NCI-H748 (cell line): ENCODE results near the gene PILRB.
"Not testable (repeated sequence)": the region's sequence is repeated elsewhere in the genome, so short reads cannot be mapped to it uniquely, and the experiment has no call there.

Experiments used
- DNase-seq: peaks from one replicate; lab custom pipeline; 2025; ENCODE audit not compliant: unreplicated experiment; lab: John Stamatoyannopoulos, UW

Gene PILRB

DNA sequence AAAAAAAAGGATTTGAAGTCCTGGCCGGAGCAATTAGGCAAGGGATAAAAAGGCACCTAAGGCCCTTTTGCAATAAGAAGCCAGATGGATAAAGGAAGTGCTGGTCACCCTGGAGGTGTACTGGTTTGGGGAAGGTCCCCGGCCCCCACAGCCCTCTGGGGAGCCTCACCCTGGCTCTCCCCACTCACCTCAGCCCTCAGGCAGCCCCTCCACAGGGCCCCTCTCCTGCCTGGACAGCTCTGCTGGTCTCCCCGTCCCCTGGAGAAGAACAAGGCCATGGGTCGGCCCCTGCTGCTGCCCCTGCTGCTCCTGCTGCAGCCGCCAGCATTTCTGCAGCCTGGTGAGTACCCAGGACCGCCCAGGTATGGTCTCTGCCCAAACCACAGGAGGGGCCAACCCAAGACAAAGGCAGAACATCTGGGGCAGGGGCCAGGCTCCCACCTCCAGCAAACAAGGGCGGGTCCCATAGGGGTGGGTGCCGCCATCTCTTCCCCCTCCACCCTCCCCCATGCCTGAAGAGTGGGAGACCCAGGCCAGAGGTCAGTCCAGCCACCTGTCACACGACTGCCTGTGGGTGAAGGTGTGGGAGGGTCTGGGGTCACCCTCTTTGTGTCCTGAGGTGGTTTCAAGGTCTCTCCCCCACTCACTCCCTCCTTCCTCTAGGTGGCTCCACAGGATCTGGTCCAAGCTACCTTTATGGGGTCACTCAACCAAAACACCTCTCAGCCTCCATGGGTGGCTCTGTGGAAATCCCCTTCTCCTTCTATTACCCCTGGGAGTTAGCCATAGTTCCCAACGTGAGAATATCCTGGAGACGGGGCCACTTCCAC is at the start of gene PILRB:
Gene PILRB, plus strand, starts transcription at position 91 of the 830 bp plus-strand sequence. Its CDS starts 186 bp downstream, at position 277.
- DNase-seq: no peak

DNA sequence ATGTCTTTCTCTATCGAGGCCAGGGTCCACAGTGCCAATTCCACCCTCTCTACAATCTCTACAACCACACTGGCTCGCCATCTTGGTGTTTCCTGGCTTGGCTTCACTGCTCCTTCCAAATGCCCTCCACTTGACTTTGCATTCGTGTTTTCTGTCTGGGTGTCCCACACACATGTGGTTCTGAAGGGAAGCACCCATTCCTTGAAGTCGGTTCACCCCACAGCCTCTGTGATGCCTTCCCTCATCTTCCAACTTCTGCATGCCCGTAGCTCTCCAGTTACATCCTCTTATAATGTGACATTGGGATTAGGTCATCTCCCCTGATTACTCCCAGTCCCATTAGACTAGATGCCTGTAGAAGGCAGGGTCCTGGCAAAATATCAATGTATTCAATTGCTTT is 39.6 kb upstream of the PILRB start:
- DNase-seq: not testable (repeated sequence)

DNA sequence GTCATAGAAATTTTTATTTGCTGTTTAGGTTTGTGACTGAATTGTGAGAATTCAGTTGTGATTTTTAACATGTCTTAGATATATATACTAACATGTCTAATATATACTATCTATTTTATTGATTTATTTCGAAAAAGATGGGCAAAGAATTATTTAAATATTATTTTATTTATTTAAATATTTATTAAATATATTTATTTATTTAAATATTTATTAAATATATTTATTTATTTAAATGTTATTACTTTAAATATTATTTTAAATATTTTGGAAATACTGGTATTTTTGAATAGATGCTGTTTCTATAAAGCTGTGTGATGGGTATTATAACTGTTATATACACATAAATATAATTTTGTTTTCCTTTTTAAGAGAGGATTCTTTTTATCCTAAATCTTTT is 36.3 kb upstream of the PILRB start:
- DNase-seq: not testable (repeated sequence)

DNA sequence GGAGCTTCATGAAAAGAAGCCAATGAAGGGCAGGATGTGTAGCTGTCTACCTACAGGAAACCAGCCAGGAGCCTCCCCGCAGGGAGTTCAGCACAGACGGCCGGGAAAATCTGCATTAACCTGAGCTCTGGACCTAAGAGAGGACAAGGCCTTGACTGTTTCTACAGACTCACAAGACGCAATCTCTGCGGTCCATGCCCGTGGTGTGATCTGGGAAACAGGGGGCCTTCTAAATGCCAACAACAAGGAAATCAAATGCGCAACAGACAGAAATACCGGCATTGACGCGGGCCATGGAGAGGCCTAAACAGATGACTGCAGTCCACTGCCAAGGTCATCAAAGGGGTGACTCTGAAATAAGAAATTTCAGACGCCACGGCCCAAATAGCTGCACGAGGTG is 33.7 kb upstream of the PILRB start:
- DNase-seq: not testable (repeated sequence)

DNA sequence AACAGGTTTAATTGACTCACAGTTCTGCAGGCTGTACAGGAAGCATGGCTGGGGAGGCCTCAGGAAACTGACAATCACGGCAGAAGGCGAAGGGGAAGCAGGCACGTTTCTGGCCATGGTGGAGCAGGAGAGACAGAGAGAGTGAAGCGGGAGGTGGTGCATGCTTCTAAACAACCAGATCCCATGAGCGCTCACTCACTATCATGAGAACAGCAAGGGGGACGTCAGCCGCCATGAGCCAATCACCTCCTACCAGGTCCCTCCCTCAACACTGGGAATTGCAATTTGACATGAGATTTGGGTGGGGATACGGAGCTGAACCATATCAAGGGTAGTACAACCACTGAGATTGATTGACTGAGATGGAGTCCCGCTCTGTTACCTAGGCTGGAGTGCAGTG is 32.2 kb upstream of the PILRB start:
- DNase-seq: not testable (repeated sequence)

DNA sequence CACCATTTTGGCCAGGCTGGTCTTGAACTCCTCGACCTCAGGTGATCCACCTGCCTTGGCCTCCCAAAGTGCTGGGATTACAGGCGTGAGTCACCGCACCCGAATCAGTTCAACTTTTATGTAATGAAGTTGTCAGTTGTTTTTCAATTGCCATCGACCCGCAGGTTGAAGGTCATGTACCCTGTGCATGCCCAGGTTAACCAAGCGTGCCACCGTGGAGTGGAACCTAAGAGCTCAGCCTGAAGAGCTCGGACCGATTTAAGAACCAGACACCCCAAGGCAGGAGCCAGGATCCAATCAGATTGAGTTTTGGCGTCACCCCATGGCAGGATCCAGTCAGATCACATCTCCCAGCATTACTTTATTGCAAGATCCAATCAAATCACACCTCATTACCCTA is 31.0 kb upstream of the PILRB start:
- DNase-seq: not testable (repeated sequence)

DNA sequence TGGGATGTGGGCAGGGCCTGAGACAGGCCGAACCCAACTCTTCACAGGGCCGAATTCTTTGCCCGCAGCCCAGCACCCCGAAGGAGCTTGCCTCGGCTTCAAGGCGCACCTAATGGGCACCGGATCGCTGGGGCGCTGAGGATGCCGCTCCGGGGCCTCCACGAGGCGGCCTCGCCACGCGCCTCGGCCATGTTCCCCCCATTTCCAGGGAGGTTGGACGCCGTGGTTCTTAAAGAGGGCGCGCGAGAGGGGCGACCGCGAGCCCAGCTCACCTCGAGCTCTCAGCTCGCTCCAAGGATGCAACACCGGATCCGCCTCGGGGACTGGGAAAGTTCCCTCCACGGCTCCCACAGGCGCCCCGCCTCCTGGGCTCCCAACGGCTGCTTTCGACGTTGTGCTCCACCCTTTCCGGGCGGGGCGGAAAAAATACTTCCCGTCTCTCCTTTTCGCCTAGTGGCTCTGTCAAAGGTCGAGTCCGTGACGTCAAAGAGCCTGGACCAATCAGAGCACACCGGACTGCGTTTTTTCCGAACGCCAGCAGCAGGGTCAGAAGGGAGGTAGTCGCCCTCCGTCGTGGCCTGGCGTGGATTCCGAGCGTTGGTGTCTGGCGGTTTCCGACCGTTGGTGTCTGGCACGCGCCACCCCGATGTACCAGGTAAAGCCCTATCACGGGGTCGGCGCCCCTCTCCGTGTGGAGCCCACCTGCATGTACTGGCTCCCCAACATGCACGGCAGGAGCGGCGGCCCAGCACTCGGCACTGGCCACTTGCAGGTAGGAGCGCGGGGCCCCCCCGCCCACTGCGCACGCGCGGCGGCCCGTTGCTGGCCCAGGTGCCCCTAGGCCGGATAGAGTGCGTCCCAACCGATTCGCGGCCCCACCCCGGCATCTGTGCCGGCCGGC is 22.1 kb upstream of the PILRB start:
- DNase-seq: peak; percentile 95

DNA sequence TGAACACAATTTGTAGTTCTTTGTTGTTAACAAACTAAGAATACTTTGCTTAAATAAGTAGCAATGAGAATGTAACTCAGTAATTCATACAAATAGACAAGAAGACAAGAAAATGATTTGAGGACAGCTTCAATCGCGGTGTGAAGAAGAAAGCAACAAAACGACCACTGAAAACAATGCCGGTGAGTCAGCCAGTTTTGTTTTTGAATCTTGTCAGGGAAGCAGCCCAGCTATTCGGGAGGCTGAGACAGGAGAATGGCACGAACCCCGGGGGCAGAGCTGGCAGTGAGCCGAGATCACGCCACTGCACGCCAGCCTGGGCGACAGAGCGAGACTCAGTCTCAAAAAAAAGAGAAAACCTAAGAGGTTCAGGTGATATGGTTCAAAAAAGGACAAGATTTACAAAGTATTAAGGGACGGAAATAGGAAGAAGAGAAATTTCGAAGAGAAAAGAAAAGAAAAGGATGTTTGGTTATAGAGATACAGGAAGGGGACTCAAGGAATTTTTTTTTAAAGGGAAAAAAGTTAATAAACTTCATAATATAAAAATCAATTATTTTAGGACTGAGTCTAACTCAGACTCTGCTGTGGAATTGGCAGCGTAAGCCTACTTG is 19.7 kb upstream of the PILRB start:
- not testable (repeated sequence) for DNase-seq

DNA sequence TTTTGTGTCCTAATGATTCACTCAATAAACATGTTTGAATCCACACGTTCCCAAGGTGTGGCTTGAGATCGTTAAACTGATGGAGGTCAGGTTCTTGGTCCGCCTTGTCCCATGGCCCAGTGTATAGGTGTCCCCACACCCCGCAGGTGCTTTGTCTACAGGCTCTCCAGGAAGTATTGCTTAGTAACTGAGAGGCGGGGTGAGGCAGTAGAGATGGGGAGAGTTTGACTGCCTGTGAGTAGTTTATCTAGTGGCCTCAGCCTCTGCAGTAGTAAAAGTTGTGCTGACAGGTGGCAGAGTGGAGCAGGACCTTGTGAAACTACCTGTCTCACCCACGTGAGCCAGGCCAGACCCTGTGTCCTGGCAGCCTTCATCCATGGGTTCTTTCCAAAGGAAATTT is 16.6 kb upstream of the PILRB start:
- DNase-seq: not testable (repeated sequence)

DNA sequence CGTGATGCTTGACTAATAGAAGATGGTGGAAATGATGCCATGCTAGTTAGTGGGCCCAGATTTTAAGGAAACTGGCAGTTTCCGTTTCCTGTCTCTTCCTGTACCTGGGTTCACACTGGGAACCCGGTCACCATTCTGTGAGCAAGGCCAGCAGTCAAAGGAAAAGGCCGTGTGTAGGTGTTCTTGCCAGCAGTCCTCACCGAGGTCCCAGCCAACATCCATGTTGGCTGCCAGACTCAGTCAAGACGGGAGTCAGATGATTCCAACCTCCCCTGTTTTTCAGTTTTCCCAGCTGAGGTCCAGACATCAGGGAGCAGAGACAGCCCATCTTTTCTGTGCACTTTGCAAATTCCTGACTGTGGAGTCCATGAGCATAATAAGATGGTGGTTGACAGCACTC is 15.2 kb upstream of the PILRB start:
- no peak for DNase-seq

DNA sequence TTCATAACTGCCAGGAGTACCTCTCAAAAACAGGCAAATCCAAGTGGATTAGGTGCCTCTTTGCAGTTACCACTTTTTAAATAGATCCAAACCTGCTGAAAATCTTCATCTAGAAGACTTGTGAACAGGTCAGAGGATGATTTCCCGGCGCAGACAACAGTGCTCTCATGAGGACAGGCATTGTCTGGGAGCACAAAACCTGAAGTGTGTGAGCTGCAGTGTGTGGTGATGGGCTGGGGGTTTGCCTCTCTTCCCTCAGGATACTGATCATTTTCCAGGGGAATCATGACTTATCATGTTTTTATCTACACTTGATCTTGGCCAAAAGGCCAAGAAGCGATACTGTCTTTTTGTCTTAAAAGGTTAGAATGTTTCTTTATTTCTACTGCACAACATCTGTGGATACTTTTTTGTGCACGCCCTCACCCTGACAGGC is 13.8 kb upstream of the PILRB start:
- not testable (repeated sequence) for DNase-seq

DNA sequence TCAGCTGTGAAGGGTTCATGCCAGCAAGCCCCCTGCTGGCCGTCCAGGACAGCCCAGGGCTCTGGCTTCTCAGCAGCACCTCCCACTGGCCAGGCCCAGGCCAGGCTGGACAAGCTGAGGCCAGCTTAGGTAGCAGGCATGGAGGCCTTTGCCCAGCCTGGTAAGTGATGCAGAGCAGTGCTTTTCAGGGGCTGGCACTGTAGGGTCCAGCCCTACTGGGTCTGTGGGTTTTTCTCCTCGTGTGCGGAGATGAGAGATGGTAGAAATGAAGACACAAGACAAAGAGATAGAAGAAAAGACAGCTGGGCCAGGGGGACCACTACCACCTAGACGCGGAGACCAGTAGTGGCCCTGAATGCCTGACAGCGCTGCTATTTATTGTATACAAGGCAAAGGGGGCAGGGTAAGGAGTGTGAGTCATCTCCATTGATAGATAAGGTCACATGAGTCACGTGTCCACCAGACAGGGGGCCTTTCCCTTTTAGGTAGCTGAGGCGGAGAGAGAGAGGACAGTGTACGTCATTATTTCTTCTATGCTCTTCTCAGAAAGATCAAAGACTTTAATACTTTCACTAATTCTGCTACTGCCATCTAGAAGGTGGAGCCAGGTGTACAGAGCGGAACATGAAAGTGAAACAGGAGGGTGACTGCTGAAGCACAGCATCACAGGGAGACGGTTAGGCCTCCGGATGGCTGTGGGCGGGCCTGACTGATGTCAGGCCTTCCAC is 13.2 kb upstream of the PILRB start:
- DNase-seq: peak; percentile 30

DNA sequence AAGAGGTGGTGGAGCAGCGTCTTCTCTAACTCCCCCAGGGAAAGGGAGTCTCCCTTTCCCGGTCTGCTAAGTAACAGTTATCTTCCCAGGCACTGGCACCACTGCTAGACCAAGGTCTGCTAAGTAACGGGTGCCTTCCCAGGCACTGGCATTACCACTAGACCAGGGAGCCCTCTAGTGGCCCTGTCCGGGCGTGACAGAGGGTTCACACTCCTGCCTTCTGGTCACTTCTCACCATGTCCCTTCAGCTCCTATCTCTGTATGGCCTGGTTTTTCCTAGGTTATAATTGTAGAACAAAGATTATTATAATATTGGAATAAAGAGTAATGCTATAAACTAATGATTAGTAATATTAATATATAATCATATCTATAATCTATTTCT is 12.6 kb upstream of the PILRB start:
- DNase-seq: peak; percentile 57

DNA sequence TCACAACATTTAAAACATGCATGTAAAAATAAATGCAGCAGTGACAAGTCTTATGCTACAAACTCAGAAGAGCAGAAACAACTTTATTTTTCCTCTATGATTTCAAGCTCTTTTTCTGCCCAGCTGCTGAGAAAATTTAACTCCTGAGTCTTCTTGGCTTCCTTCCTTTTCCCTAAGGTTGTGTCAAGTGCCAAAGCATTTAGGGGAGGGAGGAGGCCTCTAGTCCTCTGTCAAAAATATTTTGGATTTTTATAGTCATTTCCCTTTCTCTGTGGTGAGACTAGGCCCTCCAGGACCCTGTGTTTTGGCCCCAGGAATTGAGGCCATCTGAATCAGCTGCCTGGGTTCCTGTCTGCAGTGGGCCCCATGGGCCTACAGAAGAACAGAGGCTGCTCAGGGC is 11.0 kb upstream of the PILRB start:
- DNase-seq: no peak

DNA sequence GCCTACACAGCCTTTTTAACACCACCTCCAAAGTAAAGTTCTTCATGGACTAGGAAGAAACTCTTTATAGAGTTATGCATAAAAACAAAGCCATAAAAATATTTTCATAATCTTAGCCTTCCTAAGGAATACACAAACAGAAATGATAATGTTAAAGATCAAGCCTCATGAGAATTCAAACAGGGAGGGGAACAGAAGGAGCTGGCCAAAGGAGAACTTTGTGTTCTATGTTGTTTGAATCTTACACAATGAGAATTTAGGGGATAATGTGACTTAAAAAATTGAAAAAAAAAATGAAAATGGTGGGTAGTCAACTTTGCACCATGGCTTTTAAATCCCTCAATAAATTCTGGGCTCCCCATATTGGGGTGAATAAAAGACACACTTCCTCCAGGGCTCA is 9.1 kb upstream of the PILRB start:
- no peak for DNase-seq

DNA sequence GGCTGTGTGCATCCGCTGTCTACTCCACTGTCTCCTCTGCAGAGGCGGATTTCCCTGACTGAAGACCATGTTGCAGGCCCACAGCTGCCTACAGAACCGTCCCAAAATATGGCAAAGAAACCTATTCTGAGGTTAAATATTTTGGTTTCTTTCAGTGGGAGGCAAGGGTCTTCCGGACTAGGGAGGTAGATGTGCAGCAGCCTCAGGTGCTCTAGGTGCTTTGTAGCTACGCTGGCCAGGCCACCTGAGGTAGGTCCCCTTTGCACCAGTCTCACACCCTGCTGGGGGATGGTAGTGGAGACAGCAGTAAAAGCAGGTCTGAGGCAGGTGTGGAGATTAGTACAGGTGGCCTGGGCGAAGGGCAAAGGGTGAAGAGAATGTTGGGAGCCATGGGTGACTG is 8.2 kb upstream of the PILRB start:
- no peak for DNase-seq

DNA sequence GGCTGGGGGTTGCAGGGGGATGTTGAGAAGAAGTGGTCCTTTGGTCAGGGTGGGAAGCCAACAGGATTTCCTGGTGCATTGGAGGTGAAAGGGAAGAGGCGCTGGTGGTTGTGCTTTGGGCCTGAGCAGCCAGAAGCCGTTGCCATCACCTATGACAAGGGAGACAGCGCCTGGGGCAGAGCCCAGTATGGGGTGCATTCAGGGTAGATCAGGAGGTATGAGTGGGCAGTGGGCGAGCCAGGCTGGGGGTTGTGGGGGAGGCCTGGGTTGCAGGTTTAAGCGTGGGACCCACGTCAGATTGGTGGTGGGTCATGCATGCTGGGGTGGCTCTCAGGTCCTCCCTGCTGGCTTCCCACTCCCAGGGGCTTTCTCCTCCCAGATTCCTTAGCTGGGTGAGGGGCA is 6.3 kb upstream of the PILRB start:
- no peak for DNase-seq

DNA sequence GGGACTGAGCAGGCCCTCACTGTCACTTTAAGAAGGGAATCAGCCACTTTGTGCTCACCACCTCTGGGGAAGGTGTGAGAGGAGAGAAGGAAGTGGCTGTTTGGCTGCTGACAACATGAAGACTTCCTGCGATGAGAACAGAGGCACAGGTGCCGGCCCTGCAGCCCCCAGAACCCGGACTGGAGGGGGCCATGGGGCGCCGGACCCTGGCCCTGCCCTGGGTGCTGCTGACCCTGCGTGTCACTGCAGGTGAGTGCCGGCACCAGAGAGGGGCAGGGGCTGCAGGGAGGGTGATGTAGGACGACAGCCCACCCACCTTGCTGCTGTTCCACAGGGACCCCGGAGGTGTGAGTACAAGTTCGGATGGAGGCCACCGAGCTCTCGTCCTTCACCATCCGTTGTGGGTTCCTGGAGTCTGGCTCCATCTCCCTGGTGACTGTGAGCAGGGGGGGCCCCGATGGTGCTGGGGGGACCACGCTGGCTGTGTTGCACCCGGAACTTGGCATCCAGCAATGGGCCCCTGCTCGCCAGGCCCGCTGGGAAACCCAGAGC is 5.6 kb upstream of the PILRB start:
- not testable (repeated sequence) for DNase-seq

DNA sequence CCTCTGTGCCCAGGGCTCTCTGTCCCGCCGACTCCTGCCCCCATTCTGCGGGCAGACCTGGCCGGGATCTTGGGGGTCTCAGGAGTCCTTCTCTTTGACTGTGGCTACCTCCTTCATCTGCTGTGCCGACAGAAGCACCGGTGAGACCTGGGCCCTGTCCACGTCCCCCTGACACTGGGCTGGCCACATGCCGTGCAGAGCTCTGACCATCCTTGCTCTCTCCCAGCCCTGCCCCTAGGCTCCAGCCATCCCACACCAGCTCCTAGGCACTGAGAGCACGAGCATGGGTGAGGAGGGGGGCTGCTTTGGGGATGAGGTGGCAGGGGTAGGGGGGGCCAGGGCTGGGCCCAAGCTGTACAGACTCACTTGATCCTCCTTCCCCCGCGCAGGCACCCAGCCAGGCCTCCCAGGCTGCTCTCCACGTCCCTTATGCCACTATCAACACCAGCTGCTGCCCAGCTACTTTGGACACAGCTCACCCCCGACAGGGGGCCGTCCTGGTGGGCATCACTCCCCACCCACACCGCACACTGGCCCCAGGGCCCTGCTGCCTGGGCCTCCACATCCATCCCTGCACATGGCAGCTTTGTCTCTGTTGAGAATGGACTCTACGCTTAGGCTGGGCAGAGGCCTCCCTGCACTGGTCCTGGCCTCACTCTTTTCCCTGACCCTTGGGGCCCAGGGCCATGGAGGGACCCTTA is 4.8 kb upstream of the PILRB start:
- no peak for DNase-seq
